Prostate gland (tissue), 2 donors: ENCODE data around the gene ADIPOQ.

Source experiments
- POLR2A ChIP-seq: fragments of 450-650 bp; IDR thresholded peaks from one replicate; pipeline ENCODE4 v1.6.1; 2016; ENCODE audit warnings: antibody characterized with exemption, mild to moderate bottlenecking
- POLR2AphosphoS5 ChIP-seq: sonication (generic); formaldehyde crosslinking; IDR thresholded peaks from one replicate; pipeline ENCODE4 v1.6.1; 2017; ENCODE audit warnings: antibody characterized with exemption
- TF ChIP-seq, protein P1 (sequence below), 4 experiments: fragments of 200-600 bp in 2 of 4; fragments of 450-650 bp in 2 of 4; sonication (generic) in 2 of 4; IDR thresholded peaks; 1 replicate in 3 of 4; 2 replicates in 1 of 4; pipeline ENCODE4 v1.5.1; 2016 to 2019; ENCODE audit warnings: antibody characterized with exemption in 4 of 4, mild to moderate bottlenecking in 2 of 4, moderate library complexity in 2 of 4

DNA sequence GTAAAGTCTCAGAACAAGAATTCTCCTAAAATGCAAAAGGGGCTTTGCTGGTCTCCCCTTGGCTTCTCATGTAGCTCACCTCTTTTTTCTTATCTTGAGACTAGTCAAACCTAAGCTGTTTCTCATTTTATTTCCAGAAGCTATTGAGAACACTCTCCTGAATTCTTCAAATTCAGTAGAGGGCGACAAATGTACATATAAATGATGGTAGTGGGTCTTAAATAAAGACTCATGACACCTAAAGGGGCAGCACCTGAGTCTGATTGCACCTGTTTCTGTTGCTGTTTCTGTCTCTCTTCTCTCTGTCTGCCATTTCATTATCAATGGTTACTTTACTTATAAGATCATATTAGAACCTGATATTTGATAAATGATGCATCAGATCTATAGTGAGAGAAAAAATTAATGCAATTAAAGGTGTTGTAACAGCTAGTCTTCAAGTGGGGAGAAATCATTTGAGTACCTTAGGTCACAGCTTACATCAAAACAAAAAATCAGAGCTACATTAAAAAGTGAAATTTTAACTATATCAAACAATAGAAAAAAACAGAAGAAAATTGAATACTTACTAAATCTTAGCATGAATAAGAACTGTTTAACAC lies 7.0 kb downstream of the ADIPOQ start:
- TF ChIP-seq, protein P1, sequence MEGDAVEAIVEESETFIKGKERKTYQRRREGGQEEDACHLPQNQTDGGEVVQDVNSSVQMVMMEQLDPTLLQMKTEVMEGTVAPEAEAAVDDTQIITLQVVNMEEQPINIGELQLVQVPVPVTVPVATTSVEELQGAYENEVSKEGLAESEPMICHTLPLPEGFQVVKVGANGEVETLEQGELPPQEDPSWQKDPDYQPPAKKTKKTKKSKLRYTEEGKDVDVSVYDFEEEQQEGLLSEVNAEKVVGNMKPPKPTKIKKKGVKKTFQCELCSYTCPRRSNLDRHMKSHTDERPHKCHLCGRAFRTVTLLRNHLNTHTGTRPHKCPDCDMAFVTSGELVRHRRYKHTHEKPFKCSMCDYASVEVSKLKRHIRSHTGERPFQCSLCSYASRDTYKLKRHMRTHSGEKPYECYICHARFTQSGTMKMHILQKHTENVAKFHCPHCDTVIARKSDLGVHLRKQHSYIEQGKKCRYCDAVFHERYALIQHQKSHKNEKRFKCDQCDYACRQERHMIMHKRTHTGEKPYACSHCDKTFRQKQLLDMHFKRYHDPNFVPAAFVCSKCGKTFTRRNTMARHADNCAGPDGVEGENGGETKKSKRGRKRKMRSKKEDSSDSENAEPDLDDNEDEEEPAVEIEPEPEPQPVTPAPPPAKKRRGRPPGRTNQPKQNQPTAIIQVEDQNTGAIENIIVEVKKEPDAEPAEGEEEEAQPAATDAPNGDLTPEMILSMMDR (IDR thresholded peaks at IDR 0.05): peak in 3 of 4 experiments; percentile 30 to 66 (median 56)
- TF ChIP-seq POLR2AphosphoS5 (no peak), POLR2A (no peak)
